CD1c-positive myeloid dendritic cell (primary cell): ENCODE measurements around the gene OR6K3.

Experiments used
- DNase-seq: peaks from one replicate; pipeline ENCODE4 v3.0.0-alpha.2; 2016; ENCODE audit errors: extremely low spot score

Gene OR6K3

DNA sequence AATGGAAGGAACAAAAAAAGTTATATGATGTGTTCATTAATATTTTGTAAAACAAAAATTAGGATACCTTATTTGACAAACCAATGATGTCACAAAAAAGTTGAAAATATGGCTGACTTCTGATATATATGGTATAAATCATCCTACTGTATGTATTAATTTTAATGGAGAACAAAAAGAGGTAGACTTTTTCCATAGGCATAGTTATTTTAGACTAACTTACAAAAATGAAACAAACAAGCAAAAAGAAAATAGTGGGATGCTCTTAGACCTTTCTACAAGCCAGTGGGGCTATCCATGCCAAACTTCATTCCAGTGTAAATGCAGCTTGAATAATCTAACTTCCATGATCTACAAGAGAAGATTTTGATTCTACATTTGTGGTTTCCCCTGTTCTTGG lies 33.5 kb downstream of the OR6K3 start:
- no peak for DNase-seq

DNA sequence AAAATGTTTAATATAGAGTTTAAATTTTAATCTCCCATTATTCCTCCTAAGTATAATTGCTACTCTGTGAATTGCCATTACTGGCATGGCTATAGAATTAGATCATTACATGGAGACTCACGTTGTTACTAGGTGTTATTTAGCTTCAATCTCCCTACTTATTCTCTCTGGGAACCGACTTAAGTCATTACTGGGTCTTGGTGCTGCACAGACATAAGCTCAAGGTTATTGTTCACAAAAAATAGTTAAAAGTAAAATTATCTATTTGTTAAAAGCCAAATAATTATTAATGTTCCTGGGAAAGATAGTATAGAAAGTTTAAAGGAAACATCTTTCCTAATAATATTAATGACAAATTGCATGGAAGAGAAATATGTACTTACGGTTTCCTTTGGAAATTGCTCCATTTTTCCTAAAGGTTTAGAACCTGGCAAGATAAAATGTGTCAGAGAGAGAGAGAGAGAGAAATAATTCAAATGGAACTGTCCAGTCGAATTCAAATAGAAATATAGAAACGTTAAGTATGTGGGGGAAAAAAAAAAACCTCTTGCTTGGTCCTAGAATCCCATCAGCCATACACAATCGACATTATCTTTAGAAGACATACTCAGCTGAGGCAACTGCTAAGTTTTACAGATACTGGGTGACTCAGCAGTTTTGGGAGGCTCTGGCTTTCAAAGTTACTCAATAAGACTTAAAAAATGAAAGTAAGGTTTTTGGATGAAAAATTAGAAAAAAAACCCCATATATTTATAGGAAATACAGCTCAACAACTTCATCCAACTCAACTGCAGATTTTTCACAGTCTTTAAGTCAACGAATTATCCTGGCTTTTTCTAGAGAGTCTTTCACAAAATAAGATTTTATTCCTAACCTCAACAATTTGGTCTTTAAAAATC lies 34.2 kb downstream of the OR6K3 start, which contains the start of gene SPTA1:
Gene SPTA1 (minus strand): TSS at position 605 of the 899 bp plus-strand sequence. CDS start 198 bp downstream, at position 407.
- peak; percentile 3 for DNase-seq

DNA sequence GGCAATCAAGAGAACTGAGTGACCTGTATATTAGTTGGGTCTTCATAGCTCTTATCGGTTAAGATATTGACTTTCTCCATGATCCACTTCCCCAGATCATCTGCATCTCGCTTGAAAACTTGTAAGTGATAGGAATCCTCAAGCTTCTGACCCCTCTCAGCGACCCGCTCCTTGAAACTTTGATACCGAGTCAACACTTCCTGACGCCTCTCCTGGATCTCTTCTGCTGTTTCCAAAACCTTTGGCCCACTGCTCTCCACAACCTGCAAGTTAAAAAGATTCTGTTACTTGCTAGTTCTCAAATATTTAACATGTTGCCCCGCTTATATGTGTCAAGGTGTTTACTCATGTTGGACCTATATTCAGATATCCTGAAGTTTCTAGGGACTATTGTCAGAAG lies 35.4 kb downstream of the OR6K3 start:
- DNase-seq = no peak

DNA sequence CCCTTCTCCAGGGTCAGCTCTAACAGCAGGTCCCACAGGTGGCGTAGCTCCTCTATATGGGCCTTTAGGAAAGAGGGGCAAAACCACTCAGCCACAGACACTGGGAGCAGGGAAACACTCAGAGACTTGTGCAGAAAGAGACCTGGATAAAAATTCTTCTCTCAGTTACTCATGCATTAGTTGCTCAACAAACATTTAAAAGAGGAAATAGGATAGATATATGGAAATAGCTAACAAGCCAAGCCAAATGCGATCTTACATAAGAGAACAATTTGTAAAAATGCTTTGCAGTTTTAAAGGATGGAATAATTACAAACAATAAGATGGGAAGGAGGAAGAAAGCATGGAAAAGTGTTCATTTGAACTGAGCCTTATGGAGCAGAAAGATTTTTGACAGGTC lies 38.9 kb downstream of the OR6K3 start:
- DNase-seq = peak; percentile 30

DNA sequence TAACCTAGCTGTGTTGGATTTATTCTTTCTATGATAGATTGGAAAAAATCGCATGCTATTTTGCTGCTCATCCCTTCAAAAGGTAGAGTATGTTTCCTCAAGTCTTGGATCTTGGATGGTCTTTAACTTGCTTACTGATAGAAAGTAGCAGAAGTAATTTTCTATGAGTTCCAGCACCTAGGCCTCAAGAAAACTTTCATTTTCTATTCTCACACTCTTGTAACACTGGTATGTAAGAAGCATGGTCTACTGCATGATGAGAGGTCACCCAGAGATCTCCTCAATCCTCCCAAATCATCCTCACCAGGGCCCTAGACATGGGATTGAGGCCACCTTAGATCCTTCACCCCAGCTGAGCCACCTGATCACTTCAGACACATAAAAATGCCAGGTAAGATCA lies 41.2 kb downstream of the OR6K3 start:
- no peak for DNase-seq

DNA sequence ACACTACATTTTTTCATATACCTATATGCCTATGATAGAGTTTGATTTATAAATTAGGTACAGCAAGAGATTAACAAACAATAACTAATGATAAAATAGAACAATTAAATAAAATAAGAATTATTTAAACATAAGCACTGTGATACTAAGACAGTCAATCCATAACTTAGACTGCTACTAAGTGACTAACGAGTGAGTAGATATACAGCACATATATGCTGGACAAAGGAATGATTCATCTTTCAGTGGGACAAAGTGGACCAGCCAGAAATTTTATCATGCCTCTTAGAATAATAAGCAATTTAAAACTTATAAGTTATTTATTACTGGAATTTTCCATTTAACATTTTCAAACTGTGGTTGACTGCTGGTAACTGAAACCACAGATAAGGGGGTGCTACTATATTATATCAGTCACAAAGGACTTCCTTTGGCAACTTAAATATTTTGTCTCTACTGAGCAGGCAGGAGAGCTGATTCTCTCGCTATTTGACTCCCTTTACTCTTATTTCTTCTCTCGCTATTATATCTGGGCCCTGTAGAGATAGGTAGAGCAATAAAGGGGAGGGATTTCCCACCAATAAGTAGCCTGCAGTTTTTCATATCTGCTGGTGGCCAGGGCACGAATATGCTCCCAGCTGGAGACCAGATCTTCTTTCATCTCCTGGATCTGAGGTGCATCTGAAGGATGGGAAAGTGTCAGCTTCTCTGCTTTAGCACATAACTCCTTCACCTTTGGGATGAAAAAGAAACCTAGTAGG lies 44.8 kb downstream of the OR6K3 start:
- DNase-seq = no peak

DNA sequence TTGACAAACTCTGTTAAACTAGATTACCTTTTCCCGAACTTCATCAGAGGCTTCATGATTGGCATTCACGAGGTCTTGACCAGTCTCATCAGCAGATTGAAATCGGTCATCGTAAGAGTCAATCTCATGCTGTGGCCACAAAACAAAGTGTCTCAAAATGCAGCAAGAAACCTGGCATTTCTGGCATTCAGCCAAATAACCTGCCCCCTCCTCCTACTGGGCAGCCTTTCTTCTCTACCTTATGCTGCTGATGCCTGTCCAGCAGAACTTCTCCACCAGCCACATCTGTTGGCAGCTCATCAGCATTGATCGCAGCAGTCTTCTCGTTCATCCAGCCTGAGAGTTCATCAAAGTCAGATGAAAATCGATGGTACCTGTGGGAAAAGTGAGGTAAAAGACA lies 46.2 kb downstream of the OR6K3 start:
- no peak for DNase-seq
